HG03064 (cell line): ENCODE data around the gene ABHD13.
"Not testable (repeated sequence)": the region's sequence is repeated elsewhere in the genome, so short reads cannot be mapped to it uniquely, and the experiment has no call there.

Experiments used
- ATAC-seq: cut with Tn5 transposase; IDR thresholded peaks from one replicate; pipeline ENCODE4 v1.9.1; 2021; ENCODE audit warnings: low read depth; ENCODE audit not compliant: unreplicated experiment

The ABHD13 gene

DNA sequence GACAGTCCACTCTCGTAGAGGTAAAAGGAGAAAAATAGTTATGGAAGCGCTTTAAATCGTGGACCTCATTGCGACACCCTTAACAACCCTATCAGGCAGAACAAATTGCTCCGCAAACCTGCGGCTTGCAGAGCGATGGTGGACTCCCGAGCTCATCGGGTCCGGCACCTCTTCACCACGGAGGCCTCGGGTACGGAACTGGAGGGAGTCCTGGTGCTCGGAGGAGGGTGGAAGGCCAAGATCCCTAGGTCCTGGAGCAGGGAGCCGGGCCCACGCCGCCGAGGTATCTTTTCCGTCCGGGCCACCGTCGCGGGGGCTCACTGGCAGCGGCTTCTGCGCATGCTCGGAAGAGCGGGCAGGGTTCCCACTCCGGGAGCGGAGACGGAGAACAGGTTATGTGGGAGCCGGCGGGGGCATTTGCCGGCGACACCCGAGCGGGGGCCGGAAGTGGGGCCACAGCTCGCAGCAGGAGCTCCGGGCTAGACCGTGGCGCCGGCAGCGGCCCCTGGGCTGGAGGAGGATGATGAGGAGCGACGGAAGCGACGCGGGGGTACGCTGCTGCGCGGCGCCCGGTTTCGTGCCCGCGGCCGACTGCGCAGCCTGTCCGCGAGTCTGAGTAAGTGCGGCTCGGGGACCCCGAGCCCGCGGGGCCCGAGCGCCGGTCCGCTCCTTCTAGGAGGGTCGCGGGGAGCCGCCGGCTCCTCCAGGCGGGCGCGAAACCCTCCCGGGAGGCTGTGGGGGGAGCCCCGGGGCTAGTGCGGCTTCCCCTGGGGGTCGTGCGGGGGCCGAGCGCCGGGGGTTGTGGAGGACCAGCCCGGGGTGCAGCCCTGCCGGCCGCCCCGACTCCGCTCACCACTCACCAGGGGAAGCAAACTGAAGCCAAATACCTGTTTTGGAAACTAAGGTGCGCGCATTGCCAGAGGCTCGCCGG lies at the start of gene ABHD13:
TSS of gene ABHD13 (plus strand) at position 349 of the 931 bp plus-strand sequence. CDS start 10,827 bp downstream, outside the sequence.
- peak; percentile 72 for ATAC-seq

- no peak for ATAC-seq
Measured at GRCh38 chr13:108168929-108169328, 49.3 kb upstream of the ABHD13 start.

- no peak for ATAC-seq
Measured at GRCh38 chr13:108176685-108177274, 41.4 kb upstream of the ABHD13 start.

GRCh38 chr13:108178078-108178477 lies 40.1 kb upstream of the ABHD13 start:
- no peak for ATAC-seq

GRCh38 chr13:108182652-108183051 lies 35.5 kb upstream of the ABHD13 start:
- no peak for ATAC-seq

GRCh38 chr13:108185223-108185622 lies 33.0 kb upstream of the ABHD13 start:
- ATAC-seq, result no peak

- ATAC-seq, result no peak
Measured at GRCh38 chr13:108188260-108188659, 29.9 kb upstream of the ABHD13 start.

GRCh38 chr13:108190897-108191296 lies 27.3 kb upstream of the ABHD13 start:
- ATAC-seq, result no peak

DNA sequence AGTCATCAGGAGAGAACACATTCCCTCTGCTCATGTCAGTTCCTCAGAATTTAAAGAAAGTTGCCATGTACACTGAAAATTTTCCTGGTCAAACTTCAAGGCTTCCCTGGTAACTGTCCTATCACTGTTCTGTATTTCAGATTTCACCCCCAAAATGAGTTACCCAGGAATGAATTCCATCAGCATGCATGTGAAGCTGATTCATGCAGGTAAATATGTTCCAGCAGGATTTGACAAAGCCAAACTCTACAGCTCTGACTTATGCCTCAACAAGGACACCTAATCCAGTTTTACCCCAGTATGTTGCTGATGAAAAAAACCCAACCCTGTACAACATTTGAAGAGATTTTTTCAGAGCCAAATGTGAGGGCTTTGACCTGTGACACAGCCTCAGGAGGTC lies 24.4 kb upstream of the ABHD13 start:
- ATAC-seq, result no peak

DNA sequence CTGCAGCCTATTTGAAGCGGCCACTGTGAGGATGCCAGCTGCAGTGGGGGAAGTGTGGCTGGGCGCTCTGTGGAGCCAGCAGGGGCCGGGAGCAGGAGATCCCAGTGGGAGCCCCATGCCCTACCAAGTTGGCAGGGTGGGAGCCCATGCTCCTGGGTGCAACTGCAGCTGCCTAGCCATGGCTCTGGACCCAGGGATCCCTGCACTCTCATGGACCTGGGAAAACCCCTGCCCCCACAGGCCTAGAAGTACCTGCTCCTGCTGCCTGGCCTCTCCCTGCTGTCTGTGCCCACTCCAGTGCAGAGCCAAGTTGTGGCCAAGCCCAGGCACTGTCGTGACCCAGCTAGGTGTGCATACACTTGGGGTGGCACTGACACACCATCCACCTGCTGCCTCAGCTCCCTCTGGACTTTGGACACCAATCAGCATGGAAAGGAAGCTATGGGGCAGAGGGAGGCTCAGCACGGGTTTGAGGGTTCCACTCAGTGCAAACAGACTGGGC lies 23.7 kb upstream of the ABHD13 start:
- no peak for ATAC-seq

- ATAC-seq, result no peak
Measured at GRCh38 chr13:108195146-108195545, 23.0 kb upstream of the ABHD13 start.

GRCh38 chr13:108195861-108196260 lies 22.3 kb upstream of the ABHD13 start:
- no peak for ATAC-seq

GRCh38 chr13:108200781-108201398 lies 17.3 kb upstream of the ABHD13 start:
- ATAC-seq, result no peak

DNA sequence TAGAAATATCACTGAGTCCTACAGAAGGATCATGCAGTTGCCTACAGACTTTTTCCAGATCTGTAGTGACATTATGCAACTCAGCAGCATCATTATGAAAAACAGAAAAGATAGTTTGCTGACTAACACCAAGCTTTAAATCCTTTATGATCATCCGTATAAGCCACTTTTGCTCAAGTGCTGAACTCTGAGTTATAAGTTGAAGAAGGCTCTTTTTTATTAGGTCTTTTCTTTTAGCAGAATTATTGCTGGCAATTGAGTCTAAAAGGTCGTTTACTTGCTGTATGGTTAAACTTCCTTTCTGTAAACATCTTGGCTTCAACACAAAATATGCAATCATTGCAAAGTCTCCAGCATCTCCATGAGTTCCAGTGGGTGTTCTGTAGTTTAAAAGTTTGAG lies 7.6 kb upstream of the ABHD13 start:
- ATAC-seq, result no peak

DNA sequence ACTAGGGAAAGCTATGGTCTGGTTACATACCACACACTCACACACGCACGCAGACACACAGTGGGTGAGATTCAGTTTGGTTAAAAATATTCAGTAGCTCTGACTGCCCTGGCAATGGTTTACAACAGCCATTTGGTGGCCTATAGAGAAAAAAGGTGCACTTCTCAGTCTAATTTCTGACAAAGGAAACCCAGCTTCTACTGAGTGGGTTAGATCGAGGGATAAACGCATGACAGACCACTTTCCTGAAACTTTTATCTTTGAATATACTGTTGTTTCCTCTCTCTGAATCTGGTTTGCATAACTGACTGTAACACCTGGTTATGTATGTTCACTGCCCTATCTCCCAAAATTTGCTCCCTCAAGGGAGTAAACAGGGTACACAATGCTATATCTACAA lies 5.3 kb upstream of the ABHD13 start:
- peak; percentile 53 for ATAC-seq

DNA sequence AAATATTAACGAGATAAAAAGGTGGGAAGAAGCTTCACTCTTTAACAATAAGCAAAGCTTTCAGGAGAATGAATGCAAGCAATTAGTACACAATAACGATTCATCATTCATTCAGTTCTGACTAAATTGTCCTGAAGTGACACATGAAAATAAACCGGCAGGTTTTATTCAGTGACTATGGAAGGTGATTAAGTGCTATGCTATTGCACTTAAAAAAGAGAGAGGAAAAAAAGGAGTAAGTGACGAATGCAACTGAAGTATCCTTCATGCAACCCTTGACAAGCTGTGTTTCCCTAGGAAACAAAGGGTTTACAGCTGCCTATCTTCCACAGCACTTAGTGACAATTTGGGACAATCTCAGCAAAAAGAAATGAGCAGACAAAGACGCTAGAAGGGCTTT lies 4.2 kb upstream of the ABHD13 start:
- no peak for ATAC-seq

DNA sequence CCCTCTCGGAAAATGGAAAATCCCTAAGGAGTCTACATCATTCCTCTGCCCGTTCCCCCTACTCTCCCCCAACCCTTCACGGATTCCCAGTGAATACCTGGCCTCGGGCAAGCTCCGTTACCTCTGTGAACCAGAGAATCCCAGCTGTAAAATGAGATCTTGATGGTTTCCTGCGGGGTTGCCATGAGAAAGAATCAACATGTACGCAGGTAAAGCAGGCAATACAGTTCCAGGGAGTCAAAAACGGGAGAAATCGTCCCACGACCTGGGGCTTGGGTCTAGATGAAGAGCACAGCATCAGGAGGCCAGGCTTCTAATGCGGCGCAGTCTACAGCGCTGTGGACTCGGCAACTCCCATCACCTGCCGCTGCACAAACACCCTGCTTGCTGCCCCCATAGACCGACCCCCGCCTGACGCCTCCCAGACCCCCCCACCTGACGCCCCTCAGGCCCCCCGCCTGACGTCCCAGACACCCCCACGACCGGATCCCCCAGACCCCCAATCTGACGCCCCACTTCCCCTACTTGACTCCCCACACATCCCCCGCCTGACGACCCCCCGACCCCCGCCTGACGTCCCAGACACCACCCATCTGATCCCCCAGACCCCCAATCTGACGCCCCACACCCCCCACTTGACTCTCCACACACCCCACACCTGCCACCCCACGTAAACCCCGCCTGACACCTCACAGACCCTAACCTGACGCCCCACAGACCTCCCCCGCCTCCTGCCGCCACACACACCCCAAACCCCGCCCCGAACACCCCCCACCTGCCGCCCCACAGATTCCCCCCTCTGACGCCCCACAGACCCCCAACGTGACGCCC lies 3.5 kb upstream of the ABHD13 start:
- ATAC-seq, result no peak

DNA sequence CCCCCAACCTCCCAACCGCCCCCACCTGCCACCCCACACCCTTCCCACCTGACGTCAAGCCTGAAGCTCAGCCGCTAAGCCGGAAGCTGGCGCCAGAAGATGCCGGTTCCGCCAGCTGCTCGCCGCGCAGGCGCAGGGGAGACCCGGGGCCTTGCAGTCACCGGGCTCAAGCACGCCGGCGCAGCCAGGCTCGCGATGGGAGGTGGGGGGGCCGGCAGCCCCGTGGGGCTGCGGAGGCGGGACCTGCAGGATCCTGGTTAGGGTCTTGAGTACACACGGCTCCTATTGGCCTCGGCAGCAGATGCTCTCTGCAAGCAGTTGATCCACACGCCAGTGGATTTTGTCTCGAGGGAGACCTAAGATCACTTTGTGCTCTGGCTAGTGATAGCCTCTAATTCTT lies 2.8 kb upstream of the ABHD13 start, which contains the start of gene LIG4:
TSS of gene LIG4 (minus strand) at position 101 of the 400 bp plus-strand sequence. CDS start 4,268 bp downstream, outside the sequence.
- peak; percentile 53 for ATAC-seq

GRCh38 chr13:108217307-108218043 lies 717 bp upstream of the ABHD13 start:
- ATAC-seq, result not testable (repeated sequence)

GRCh38 chr13:108220041-108220440 lies 1.8 kb downstream of the ABHD13 start:
- no peak for ATAC-seq
